ENCODE data around the gene BRD4. TPM values are rescaled to one million over a fixed set of nuclear protein-coding genes. Genes with fewer than 3 reads are reported as not detected.

Gene BRD4
- polyA plus RNA-seq, 2 of the 4 experiments (the other 2 are of a cell fraction), result 8.3 to 22.5 TPM

DNA sequence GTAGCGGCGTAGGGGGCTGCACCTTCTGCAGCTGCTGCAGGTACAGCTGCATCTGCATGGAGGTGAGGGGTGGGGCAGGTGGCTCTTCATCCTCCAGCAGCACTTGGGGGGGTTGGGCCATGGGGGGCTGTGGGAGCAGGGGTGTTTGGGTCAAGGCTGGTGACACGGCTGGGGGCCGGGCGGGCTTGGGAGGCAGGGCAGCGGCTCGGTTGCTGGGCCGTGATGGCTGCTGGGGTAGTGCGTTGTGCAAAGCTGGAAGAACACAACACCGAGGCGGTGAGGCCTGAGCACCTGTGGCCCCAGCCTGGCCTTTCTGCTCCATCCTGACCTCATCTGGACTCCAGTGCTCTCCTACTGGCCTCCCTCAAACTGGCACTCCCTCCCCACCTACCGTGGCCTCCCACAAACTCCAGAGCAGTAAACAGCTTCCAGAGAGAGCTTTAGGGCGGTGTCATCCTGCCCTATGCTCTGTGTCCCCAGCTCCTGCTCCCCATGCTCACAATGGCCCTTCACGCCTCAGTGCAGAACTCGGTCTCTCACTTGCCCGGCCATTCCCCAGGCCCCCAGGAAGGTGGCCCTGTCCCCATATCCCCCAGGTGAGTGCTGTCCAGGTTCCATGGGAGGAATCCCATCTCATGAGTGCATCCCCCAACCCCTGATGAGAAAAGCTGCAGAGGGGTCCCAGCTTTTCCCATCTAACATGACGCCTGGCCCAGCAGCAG is 88.9 kb downstream of the BRD4 start:
- ChIA-PET CTCF (interaction anchor here (0.5 to 1.8 kb wide), 2 partner anchors 9 to 36 kb away, joined by 3 read pairs; no protein-coding TSS in a partner anchor), POLR2A (no interaction called here)
- FAIRE-seq (no peak), ATAC-seq (no peak), DNase-seq (ENCODE audit: low read depth in 1 of 2, low spot score in 1 of 2) (no peak)
- H3K4me2 ChIP-seq, result no peak overlapping the region
- no peaks in the 10 kb centered on the region for H3K9me3 ChIP-seq
- whole genome bisulfite sequencing (ENCODE audit: missing lambda C conversion rate), result 90% methylated on average over 8 of the region's 17 CpGs
- no peak overlapping the region for H3K4me3 ChIP-seq
- TF ChIP-seq TFCP2L1 (CRISPR knock-in tag; IDR thresholded peaks at IDR 0.05), result no peak
- no peak for TF ChIP-seq ZSCAN20 (CRISPR knock-in tag; IDR thresholded peaks at IDR 0.05)
- no peak for TF ChIP-seq MAFK (IDR thresholded peaks at IDR 0.05; ENCODE audit: partially characterized antibody)
- H3K4me1 ChIP-seq, result peaks cover 12% of the 10 kb centered on the region
- H3K27ac ChIP-seq, result no peak overlapping the region

- Histone ChIP-seq H3K9me3 (no peaks in the 10 kb centered on the region), H3K4me3 (no peak overlapping the region), H3K4me1 (no peaks in the 10 kb centered on the region), H3K27ac (no peak overlapping the region), H3K4me2 (no peak overlapping the region)
- 100% methylated on average over 6 of the region's 9 CpGs for whole genome bisulfite sequencing (ENCODE audit: missing lambda C conversion rate)
- POLR2A ChIA-PET, result no interaction called here
- no peak for ATAC-seq
- TF ChIP-seq HDAC2 (IDR thresholded peaks at IDR 0.05), result no peak
- TF ChIP-seq SREBF2 (IDR thresholded peaks at IDR 0.05), result no peak
- TF ChIP-seq, protein P1, sequence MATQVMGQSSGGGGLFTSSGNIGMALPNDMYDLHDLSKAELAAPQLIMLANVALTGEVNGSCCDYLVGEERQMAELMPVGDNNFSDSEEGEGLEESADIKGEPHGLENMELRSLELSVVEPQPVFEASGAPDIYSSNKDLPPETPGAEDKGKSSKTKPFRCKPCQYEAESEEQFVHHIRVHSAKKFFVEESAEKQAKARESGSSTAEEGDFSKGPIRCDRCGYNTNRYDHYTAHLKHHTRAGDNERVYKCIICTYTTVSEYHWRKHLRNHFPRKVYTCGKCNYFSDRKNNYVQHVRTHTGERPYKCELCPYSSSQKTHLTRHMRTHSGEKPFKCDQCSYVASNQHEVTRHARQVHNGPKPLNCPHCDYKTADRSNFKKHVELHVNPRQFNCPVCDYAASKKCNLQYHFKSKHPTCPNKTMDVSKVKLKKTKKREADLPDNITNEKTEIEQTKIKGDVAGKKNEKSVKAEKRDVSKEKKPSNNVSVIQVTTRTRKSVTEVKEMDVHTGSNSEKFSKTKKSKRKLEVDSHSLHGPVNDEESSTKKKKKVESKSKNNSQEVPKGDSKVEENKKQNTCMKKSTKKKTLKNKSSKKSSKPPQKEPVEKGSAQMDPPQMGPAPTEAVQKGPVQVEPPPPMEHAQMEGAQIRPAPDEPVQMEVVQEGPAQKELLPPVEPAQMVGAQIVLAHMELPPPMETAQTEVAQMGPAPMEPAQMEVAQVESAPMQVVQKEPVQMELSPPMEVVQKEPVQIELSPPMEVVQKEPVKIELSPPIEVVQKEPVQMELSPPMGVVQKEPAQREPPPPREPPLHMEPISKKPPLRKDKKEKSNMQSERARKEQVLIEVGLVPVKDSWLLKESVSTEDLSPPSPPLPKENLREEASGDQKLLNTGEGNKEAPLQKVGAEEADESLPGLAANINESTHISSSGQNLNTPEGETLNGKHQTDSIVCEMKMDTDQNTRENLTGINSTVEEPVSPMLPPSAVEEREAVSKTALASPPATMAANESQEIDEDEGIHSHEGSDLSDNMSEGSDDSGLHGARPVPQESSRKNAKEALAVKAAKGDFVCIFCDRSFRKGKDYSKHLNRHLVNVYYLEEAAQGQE (IDR thresholded peaks at IDR 0.05), result no peak
- no peak for TF ChIP-seq HOXB13 (CRISPR knock-in tag; IDR thresholded peaks at IDR 0.05; ENCODE audit: low read depth)
- no peak for DNase-seq (ENCODE audit: low read depth in 1 of 2, low spot score in 1 of 2)
- CTCF ChIA-PET, result interaction anchor here (0.6 to 1.9 kb wide), 3 partner anchors 19 to 313 kb away, joined by 3 to 4 read pairs (median 3); no protein-coding TSS in a partner anchor
- FAIRE-seq, result no peak
These were observed 91.0 kb downstream of the BRD4 start for GRCh38 chr19:15241259-15241910.

- H3K4me3 ChIP-seq, result no peak overlapping the region
- WGBS (ENCODE audit: missing lambda C conversion rate), result 98% methylated on average over 6 of the region's 9 CpGs
- H3K4me2 ChIP-seq, result no peak overlapping the region
- H3K9me3 ChIP-seq, result no peaks in the 10 kb centered on the region
- DNase-seq (ENCODE audit: low read depth in 1 of 2, low spot score in 1 of 2), result no peak
- H3K4me1 ChIP-seq, result no peaks in the 10 kb centered on the region
- POLR2A ChIA-PET, result no interaction called here
- ATAC-seq, result no peak
- TF ChIP-seq HDAC2 (IDR thresholded peaks at IDR 0.05), result no peak
- TF ChIP-seq TP53 (CRISPR knock-in tag; IDR thresholded peaks at IDR 0.05), result no peak
- no peak for TF ChIP-seq USF2 (IDR thresholded peaks at IDR 0.05)
- TF ChIP-seq PHF8 (IDR thresholded peaks at IDR 0.05; ENCODE audit: borderline replicate concordance, low read depth), result no peak
- no peak for TF ChIP-seq HMGXB4 (CRISPR knock-in tag; IDR thresholded peaks at IDR 0.05; ENCODE audit: borderline replicate concordance)
- TF ChIP-seq JUNB (IDR thresholded peaks at IDR 0.05), result no peak
- no peak for TF ChIP-seq EP300 (IDR thresholded peaks at IDR 0.05)
- TF ChIP-seq EHF (CRISPR knock-in tag; IDR thresholded peaks at IDR 0.05), result no peak
- TF ChIP-seq FOXS1 (CRISPR knock-in tag; IDR thresholded peaks at IDR 0.05), result no peak
- TF ChIP-seq CTCF (IDR thresholded peaks at IDR 0.05), result no peak
- TF ChIP-seq NPAS2 (CRISPR knock-in tag; IDR thresholded peaks at IDR 0.05; ENCODE audit: borderline replicate concordance), result no peak
- TF ChIP-seq RFX5 (IDR thresholded peaks at IDR 0.05), result no peak
- no peak for TF ChIP-seq HOXB5 (CRISPR knock-in tag; IDR thresholded peaks at IDR 0.05)
- TF ChIP-seq POLR2A (IDR thresholded peaks at IDR 0.05; ENCODE audit: low read length), result no peak
- TF ChIP-seq POLR2AphosphoS2 (conservative IDR thresholded peaks at IDR 0.05; ENCODE audit: low read length), result no peak
- TF ChIP-seq KDM5A (IDR thresholded peaks at IDR 0.05), result no peak
- no peak for TF ChIP-seq RNF2 (IDR thresholded peaks at IDR 0.05; ENCODE audit: borderline replicate concordance, low read depth)
- FAIRE-seq, result no peak
- no peak overlapping the region for H3K27ac ChIP-seq
- CTCF ChIA-PET, result interaction anchor here (1.0 to 1.9 kb wide), 2 partner anchors 20 to 63 kb away, joined by 3 to 4 read pairs; no protein-coding TSS in a partner anchor
These were observed 91.8 kb downstream of the BRD4 start for GRCh38 chr19:15240515-15240914.

All from A549 (cell line).